ENCODE results near the gene STK17A.

The STK17A gene

GRCh38 chr7:43536773-43537172 lies 46.1 kb upstream of the STK17A start:
- no peak for TF ChIP-seq TAF1 (IDR thresholded peaks at IDR 0.05; ENCODE audit: borderline replicate concordance, insufficient read depth, low read length)

DNA sequence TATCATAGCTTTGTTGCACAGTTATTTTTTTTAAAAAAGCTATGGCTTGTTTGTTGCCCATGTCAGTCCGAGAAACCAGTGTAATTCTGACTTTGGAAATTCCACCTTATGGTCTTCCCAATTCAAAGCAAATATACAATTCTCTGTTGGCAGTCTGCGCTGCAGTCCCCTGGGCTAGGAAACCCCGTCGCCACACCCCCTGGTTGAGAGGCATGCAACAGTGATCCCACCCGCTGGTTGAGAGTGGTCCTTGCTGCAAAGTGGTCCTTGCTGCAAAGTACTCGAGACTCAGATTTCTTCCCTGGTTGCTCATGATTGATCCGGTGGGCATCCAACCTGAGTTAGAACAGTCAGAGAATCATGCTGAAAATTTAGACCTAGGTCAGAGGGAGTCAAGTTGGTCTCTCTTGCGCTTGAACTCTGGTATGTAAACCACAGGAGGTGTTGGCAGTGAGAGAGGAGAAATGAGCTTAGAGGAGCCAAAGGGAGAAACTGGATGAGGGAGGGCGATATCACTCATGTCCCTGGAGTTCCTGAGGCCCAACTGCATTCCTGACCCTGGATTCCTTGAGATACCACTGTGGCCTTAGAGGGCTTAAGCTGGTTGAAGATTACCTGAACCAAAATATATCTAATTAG lies 45.0 kb upstream of the STK17A start:
- TF ChIP-seq POLR2AphosphoS5 (IDR thresholded peaks at IDR 0.05; ENCODE audit: low read depth, low read length) (no peak), SIN3A (IDR thresholded peaks at IDR 0.05; ENCODE audit: borderline replicate concordance, insufficient read depth, low read length) (no peak), FOXP2 (optimal IDR thresholded peaks at IDR 0.05; ENCODE audit: borderline replicate concordance, extremely low read depth, extremely low read length, insufficient read depth) (no peak), TAF1 (IDR thresholded peaks at IDR 0.05; ENCODE audit: borderline replicate concordance, insufficient read depth, low read length) (no peak)
- TF ChIP-seq, protein P1, sequence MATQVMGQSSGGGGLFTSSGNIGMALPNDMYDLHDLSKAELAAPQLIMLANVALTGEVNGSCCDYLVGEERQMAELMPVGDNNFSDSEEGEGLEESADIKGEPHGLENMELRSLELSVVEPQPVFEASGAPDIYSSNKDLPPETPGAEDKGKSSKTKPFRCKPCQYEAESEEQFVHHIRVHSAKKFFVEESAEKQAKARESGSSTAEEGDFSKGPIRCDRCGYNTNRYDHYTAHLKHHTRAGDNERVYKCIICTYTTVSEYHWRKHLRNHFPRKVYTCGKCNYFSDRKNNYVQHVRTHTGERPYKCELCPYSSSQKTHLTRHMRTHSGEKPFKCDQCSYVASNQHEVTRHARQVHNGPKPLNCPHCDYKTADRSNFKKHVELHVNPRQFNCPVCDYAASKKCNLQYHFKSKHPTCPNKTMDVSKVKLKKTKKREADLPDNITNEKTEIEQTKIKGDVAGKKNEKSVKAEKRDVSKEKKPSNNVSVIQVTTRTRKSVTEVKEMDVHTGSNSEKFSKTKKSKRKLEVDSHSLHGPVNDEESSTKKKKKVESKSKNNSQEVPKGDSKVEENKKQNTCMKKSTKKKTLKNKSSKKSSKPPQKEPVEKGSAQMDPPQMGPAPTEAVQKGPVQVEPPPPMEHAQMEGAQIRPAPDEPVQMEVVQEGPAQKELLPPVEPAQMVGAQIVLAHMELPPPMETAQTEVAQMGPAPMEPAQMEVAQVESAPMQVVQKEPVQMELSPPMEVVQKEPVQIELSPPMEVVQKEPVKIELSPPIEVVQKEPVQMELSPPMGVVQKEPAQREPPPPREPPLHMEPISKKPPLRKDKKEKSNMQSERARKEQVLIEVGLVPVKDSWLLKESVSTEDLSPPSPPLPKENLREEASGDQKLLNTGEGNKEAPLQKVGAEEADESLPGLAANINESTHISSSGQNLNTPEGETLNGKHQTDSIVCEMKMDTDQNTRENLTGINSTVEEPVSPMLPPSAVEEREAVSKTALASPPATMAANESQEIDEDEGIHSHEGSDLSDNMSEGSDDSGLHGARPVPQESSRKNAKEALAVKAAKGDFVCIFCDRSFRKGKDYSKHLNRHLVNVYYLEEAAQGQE (IDR thresholded peaks at IDR 0.05; ENCODE audit: insufficient read depth in 1 of 2, low read depth in 2 of 2, low read length in 2 of 2), result no peak

- TF ChIP-seq SIN3A (IDR thresholded peaks at IDR 0.05; ENCODE audit: borderline replicate concordance, insufficient read depth, low read length) (no peak), FOXP2 (optimal IDR thresholded peaks at IDR 0.05; ENCODE audit: borderline replicate concordance, extremely low read depth, extremely low read length, insufficient read depth) (no peak), POLR2AphosphoS5 (IDR thresholded peaks at IDR 0.05; ENCODE audit: low read depth, low read length) (no peak), TAF1 (IDR thresholded peaks at IDR 0.05; ENCODE audit: borderline replicate concordance, insufficient read depth, low read length) (no peak)
- TF ChIP-seq, protein P1 (IDR thresholded peaks at IDR 0.05; ENCODE audit: insufficient read depth in 1 of 2, low read depth in 2 of 2, low read length in 2 of 2), result no peak
These were observed 44.5 kb upstream of the STK17A start for GRCh38 chr7:43538404-43538771.

DNA sequence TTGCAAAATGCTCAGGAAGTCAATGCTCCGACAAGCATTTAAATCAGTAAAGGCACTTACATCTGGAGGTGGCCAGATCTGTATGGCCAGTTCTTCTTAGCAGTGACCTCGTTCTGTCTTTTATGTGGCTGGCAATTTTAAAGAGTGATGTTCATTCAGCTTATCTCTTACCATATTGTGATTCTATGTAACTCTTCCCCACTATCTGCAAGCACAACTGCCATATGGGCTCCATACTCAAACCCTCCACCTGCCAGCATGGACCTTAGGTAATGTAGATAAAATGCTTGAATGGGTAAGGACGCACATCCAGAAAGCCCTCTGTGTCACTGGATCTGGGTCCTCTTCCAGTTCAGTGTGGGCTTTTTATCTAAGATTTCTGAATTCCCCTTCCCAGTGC lies 42.4 kb upstream of the STK17A start:
- no peak for TF ChIP-seq TAF1 (IDR thresholded peaks at IDR 0.05; ENCODE audit: borderline replicate concordance, insufficient read depth, low read length)
- TF ChIP-seq FOXP2 (optimal IDR thresholded peaks at IDR 0.05; ENCODE audit: borderline replicate concordance, extremely low read depth, extremely low read length, insufficient read depth), result no peak
- TF ChIP-seq, protein P1 (IDR thresholded peaks at IDR 0.05; ENCODE audit: insufficient read depth in 1 of 2, low read depth in 2 of 2, low read length in 2 of 2), result no peak
- TF ChIP-seq SIN3A (IDR thresholded peaks at IDR 0.05; ENCODE audit: borderline replicate concordance, insufficient read depth, low read length), result no peak
- TF ChIP-seq POLR2AphosphoS5 (IDR thresholded peaks at IDR 0.05; ENCODE audit: low read depth, low read length), result no peak

- TF ChIP-seq POLR2AphosphoS5 (IDR thresholded peaks at IDR 0.05; ENCODE audit: low read depth, low read length), result no peak
- TF ChIP-seq, protein P1 (IDR thresholded peaks at IDR 0.05; ENCODE audit: insufficient read depth in 1 of 2, low read depth in 2 of 2, low read length in 2 of 2), result no peak
- TF ChIP-seq TAF1 (IDR thresholded peaks at IDR 0.05; ENCODE audit: borderline replicate concordance, insufficient read depth, low read length), result no peak
- no peak for TF ChIP-seq FOXP2 (optimal IDR thresholded peaks at IDR 0.05; ENCODE audit: borderline replicate concordance, extremely low read depth, extremely low read length, insufficient read depth)
- no peak for TF ChIP-seq SIN3A (IDR thresholded peaks at IDR 0.05; ENCODE audit: borderline replicate concordance, insufficient read depth, low read length)
These were observed 40.2 kb upstream of the STK17A start for GRCh38 chr7:43542716-43543115.
